Peyer's patch (tissue), 4 donors: ENCODE results near the gene MBD2. TPM values are rescaled to one million over a fixed set of nuclear protein-coding genes. Genes with fewer than 3 reads are reported as not detected.

Source experiments
- DNase-seq, 3 donors: peaks; one replicate each; pipeline ENCODE4 v3.0.0-alpha.2; 2017 to 2019
- H3K27ac ChIP-seq, 4 donors: fragments of 200-600 bp; sonication (generic); one replicate each; pipeline ENCODE4 v1.5.1; 2016 to 2019
- H3K27me3 ChIP-seq, 2 donors: fragments of 200-600 bp; sonication (generic); one replicate each; pipeline ENCODE4 v1.5.1; 2019
- H3K36me3 ChIP-seq, 3 donors: fragments of 200-600 bp; sonication (generic); one replicate each; pipeline ENCODE4 v1.5.1; 2016 to 2019
- H3K4me1 ChIP-seq, 4 donors: fragments of 200-600 bp; sonication (generic); one replicate each; pipeline ENCODE4 v1.5.1; 2016 to 2019
- H3K4me3 ChIP-seq, 4 donors: fragments of 200-600 bp; sonication (generic); 1 replicate in 3 of 4; 2 replicates in 1 of 4; pipeline ENCODE4 v1.5.1; 2016 to 2019; ENCODE audit warnings: mild to moderate bottlenecking in 1 of 4
- H3K9me3 ChIP-seq, 4 donors: fragments of 200-600 bp; sonication (generic); one replicate each; pipeline ENCODE4 v1.5.1; 2016 to 2019; ENCODE audit warnings: mild to moderate bottlenecking in 1 of 4
- CTCF ChIP-seq, 6 experiments: fragments of 450-650 bp in 4 of 6; fragments of 200-600 bp in 2 of 6; sonication (generic) in 1 of 6; IDR thresholded peaks; one replicate each; pipeline ENCODE4 v1.5.1; 2017 to 2019; ENCODE audit warnings: antibody characterized with exemption in 6 of 6, mild to moderate bottlenecking in 3 of 6, moderate library complexity in 1 of 6
- POLR2A ChIP-seq, 2 donors: fragments of 450-650 bp; IDR thresholded peaks; one replicate each; pipeline ENCODE4 v1.5.1; 2017; ENCODE audit warnings: antibody characterized with exemption in 2 of 2, mild to moderate bottlenecking in 2 of 2, moderate library complexity in 2 of 2
- total RNA-seq, 4 donors: library from RNA; depleted of rRNA; stranded (reverse); fragments of >200 nt; gene quantifications; one replicate each; pipeline ENCODE4 v1.1.0, GENCODE V29; 2016

Gene MBD2
- total RNA-seq, 4 donors from 2014 or later, result 27.5 to 44.6 (median 34.0) TPM

GRCh38 chr18:54240629-54241107 lies 16.2 kb upstream of the MBD2 start:
- H3K27ac ChIP-seq, result no peak overlapping the region
- H3K4me1 ChIP-seq, result no peaks in the 10 kb centered on the region
- H3K9me3 ChIP-seq, result no peaks in the 10 kb centered on the region
- no peaks in the 10 kb centered on the region for H3K27me3 ChIP-seq
- no peak for TF ChIP-seq POLR2A (IDR thresholded peaks at IDR 0.05)
- TF ChIP-seq CTCF (IDR thresholded peaks at IDR 0.05), result no peak
- H3K36me3 ChIP-seq, result no peaks in the 10 kb centered on the region
- DNase-seq, result no peak
- H3K4me3 ChIP-seq, result no peak overlapping the region

- H3K4me3 ChIP-seq, result no peak overlapping the region
Measured at GRCh38 chr18:54239601-54240000, 15.1 kb upstream of the MBD2 start.

GRCh38 chr18:54239091-54239490 lies 14.6 kb upstream of the MBD2 start:
- no peaks in the 10 kb centered on the region for H3K36me3 ChIP-seq
- no peak overlapping the region for H3K27ac ChIP-seq
- H3K4me3 ChIP-seq, result no peak overlapping the region
- no peaks in the 10 kb centered on the region for H3K27me3 ChIP-seq
- no peaks in the 10 kb centered on the region for H3K9me3 ChIP-seq
- TF ChIP-seq POLR2A (IDR thresholded peaks at IDR 0.05) (no peak), CTCF (IDR thresholded peaks at IDR 0.05) (no peak)
- H3K4me1 ChIP-seq, result no peaks in the 10 kb centered on the region
- no peak for DNase-seq

More at GRCh38 chr18:54239601-54240000, 15.1 kb upstream of the MBD2 start:
- no peaks in the 10 kb centered on the region for H3K9me3 ChIP-seq
- H3K27ac ChIP-seq, result no peak overlapping the region
- no peak for DNase-seq
- no peak for TF ChIP-seq CTCF (IDR thresholded peaks at IDR 0.05)
- TF ChIP-seq POLR2A (IDR thresholded peaks at IDR 0.05), result no peak
- no peaks in the 10 kb centered on the region for H3K36me3 ChIP-seq
- no peaks in the 10 kb centered on the region for H3K4me1 ChIP-seq
- no peaks in the 10 kb centered on the region for H3K27me3 ChIP-seq

GRCh38 chr18:54238173-54238936 lies 13.9 kb upstream of the MBD2 start:
- DNase-seq, result no peak
- Histone ChIP-seq H3K36me3 (no peaks in the 10 kb centered on the region), H3K27ac (no peak overlapping the region), H3K27me3 (no peaks in the 10 kb centered on the region), H3K4me3 (no peak overlapping the region), H3K9me3 (no peaks in the 10 kb centered on the region), H3K4me1 (no peaks in the 10 kb centered on the region)
- TF ChIP-seq POLR2A (IDR thresholded peaks at IDR 0.05) (no peak), CTCF (IDR thresholded peaks at IDR 0.05) (no peak)

GRCh38 chr18:54235871-54236270 lies 11.4 kb upstream of the MBD2 start:
- TF ChIP-seq POLR2A (IDR thresholded peaks at IDR 0.05) (no peak), CTCF (IDR thresholded peaks at IDR 0.05) (no peak)
- Histone ChIP-seq H3K4me1 (no peaks in the 10 kb centered on the region), H3K4me3 (no peak overlapping the region), H3K27me3 (no peaks in the 10 kb centered on the region), H3K36me3 (no peaks in the 10 kb centered on the region), H3K9me3 (no peaks in the 10 kb centered on the region), H3K27ac (no peak overlapping the region)
- DNase-seq, result no peak
